Measurements from ENCODE around the gene TCF15.
A peak's percentile ranks its signal among the peaks of the same experiment; 100 is the strongest.

Gene TCF15, protein sequence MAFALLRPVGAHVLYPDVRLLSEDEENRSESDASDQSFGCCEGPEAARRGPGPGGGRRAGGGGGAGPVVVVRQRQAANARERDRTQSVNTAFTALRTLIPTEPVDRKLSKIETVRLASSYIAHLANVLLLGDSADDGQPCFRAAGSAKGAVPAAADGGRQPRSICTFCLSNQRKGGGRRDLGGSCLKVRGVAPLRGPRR

DNA sequence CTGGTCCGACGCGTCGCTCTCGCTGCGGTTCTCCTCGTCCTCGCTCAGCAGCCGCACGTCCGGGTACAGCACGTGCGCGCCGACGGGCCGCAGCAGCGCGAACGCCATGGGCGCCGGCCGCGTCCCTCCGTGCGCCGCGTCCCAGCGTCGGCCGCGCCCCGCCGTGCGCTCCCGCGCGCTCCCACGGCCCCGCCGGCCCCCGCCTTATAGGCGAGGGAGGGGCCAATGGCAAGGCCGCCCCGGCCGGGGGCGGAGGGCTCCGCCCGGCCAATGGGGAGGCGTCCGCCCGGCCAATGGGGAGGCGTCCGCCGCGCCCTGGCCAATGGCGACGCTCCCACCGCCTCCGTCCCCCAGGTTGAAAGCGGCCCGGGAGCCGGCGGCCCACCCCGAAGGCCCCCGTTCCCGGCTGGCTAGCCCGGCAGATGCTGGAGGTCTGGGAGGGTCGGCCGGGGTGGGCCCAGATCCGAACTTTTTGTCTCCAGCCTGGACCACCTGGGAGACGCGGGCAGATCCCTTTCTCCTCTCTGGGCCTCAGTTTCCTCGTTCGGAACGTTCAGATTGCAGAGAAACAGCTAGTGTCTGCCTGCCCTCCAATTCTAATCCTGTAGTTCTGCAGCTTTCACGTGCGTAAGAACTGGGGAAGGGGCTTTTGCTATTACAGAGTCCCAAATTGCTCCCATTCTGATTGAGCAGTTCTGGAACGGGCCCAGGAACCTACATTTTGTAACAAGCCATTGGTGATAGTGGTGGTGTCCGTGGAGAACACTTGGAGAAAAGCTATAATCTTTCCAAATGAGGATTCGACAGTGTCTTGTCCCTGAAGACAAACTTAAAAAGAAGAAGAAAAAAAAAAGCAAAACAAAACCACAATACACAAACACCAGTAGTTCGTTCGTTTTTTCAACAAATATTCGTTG lies at the start of gene TCF15:
Gene TCF15 (minus strand): TSS at position 180 of the 917 bp plus-strand sequence. CDS start 72 bp downstream, at position 108.
- peak; percentile 80 for DNase-seq (ENCODE audit: low spot score)

DNA sequence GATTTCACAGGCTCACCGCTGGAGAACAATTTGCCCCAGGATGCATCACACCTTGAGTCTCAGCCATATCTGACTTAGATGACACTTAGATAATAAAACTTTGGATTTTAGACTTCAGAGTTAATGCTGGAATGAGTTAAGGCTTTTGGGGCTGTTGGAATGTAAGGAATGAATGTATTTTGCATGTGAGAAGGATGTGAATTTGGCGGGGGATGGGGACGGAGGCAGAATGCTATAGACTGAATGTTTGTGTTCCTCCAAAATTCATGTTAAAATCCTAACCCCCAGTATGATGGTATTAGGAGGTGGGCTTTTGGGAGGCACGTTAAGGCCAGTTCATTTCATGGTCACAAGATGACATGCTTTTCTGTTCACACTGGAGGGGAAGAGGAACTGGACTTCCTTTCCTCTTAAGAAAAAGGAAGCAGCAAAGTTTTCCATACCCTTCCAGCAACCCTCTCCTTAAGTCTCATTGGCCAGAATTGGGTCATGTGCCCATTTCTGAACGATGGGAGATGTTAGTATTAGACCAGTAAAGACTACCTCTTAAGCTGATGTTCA lies 48.7 kb upstream of the TCF15 start:
- DNase-seq (ENCODE audit: low spot score) = no peak

DNA sequence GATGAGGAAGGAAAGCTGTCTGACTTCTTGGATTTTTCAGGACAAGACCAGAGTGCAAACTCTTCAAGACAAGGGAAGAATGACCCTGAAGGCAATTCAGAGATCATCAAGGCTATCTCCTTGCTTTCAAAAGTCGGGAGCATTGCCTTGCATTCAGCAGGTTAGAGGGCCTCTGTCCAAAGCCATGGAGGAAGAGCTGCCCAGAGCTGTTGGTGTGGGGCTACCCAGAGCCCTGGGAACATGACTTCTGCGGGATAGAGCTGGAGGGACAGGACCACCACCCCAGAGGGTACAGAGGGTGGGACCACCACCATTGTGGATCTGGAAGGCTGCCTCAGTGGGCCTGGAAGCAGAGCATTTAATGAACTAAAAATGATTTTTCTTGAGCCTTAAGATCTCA lies 48.1 kb upstream of the TCF15 start:
- DNase-seq (ENCODE audit: low spot score) = no peak

- no peak for DNase-seq (ENCODE audit: low spot score)
Measured at GRCh38 chr20:655726-656624, 45.9 kb upstream of the TCF15 start.

GRCh38 chr20:654417-654750 lies 44.3 kb upstream of the TCF15 start:
- DNase-seq (ENCODE audit: low spot score) = no peak

DNA sequence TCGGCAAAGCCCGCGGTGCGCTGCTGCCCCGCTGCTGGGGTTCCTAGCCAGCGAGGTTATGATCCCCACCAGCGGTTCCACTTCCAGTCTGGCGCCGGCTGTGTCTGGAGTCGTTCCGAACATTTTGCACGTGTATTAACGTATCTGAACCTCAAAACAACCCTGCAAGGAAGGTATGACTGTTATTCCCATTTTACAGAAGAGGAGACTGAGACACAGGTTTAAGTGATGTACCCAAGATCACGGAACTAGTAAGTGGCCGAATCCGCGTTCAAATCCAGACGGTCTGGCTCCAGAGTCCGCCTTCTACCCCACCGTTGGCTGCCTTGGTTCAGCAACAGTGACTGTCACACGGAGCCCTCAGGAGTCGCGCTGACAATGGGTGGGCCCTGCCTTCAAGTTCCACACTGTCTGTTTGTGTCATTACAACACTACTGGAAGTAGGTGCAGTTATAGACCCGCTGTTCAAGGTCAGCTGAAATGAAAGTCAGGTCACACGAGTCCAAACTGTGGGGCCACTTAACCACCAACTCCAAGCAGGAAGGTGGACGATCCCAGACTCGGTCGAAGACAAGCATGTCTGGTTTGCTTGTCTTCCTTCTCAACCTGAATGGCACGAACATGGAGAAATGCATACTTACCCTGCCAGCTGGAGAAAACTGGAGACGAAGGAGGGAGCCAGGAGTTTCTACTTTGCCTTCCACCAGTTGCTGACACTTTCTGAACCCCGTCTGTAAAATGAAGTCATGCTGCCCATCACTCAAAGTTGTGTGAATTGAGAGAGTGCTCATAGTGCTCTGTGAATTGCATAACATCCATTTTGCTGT lies 43.7 kb upstream of the TCF15 start:
- DNase-seq (ENCODE audit: low spot score) = no peak

DNA sequence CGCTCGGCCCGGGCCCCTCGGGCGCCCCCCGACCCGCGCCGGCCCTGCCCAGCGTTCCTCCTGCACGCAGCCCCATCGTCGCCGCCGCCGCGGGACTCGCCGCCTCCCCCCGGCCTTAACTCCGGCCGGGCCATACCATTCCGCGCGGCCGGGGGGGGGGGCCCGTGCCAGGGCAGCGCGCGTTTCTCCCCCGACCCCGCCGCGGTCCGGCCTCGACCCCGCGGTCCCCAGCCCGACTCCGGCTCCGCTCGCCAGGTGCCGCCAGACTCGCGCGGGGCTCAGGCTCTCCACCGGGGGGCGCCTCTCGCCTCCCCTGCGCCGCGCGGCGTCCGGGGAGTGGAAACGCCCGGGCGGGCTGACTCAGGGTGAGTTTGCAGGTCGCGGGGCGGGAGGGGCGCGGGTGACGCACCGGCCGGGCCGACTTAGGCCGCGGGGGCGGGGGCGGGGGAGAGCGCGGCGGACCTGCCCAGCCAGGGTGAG lies 43.0 kb upstream of the TCF15 start, which contains the start of gene SRXN1:
Gene SRXN1 (minus strand): TSS at position 91 of the 480 bp plus-strand sequence. CDS start 15 bp downstream, at position 76.
- DNase-seq (ENCODE audit: low spot score) = peak; percentile 94

DNA sequence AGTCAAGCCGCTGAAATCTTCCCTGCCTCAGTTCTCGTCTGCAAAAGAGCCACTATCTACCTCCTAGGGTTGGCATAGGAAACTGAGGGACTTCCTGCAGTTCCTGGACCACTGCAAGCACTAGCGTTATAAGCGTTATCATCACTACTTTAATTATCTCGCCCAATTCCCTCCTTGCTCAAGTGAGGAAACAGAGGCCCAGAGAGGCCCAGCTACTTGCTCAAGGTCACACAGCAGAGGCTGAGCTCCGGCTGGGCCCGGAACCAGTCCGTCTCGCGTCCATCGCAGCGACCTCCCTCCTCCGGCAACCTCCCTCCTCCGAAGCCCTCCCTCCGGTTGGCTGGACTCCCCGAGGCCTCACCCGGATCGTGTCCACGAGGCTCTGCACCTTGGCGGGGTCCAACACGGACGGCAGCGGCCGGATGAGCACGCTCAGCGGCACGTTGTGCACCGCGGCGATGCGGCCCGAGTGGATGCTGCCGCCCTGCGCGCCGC lies 42.6 kb upstream of the TCF15 start:
- no peak for DNase-seq (ENCODE audit: low spot score)

DNA sequence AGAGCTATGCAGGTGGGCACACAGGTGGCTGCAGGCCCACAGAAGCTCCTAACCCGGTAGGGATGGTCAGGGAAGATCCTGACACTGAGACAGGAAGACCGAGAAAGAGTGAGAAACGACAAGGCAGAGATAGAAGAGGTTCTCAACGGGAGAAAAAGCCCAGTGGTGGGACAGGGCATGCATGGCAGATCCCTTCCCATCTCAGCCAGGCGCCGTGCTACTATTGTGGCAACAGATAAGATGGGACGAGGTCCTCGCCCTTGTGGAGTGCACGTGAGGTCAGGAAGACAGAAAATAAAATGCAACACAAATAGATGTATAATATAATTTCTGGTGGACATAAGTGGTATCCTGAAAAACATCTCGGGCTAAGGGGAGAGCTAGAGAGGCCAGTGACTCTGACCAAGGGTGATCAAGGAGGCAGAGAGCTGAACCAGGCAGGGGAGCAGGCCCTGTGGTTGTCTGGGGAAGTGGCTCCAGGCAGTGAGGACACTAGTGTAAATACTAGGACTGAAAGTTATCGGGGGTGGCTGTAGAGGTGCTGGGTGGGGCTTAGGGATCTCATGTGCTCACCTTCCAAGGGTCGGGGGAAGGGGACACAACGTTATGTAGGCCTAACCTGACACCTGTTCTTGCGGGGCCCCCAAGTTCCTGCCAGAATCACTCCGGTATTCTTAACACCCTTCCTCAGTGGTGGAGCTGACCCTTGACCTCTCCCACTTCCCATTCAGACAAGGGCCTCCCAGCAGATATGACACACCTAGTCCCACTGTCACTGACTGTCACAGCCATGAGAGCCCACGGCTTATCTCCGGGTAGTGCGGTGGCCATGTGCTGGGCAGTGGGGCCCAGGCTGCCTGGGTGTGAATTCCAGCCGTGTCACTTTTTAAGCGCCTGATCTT lies 41.9 kb upstream of the TCF15 start:
- DNase-seq (ENCODE audit: low spot score) = no peak

- no peak for DNase-seq (ENCODE audit: low spot score)
Measured at GRCh38 chr20:650954-651353, 40.8 kb upstream of the TCF15 start.

GRCh38 chr20:650281-650680 lies 40.2 kb upstream of the TCF15 start:
- no peak for DNase-seq (ENCODE audit: low spot score)

DNA sequence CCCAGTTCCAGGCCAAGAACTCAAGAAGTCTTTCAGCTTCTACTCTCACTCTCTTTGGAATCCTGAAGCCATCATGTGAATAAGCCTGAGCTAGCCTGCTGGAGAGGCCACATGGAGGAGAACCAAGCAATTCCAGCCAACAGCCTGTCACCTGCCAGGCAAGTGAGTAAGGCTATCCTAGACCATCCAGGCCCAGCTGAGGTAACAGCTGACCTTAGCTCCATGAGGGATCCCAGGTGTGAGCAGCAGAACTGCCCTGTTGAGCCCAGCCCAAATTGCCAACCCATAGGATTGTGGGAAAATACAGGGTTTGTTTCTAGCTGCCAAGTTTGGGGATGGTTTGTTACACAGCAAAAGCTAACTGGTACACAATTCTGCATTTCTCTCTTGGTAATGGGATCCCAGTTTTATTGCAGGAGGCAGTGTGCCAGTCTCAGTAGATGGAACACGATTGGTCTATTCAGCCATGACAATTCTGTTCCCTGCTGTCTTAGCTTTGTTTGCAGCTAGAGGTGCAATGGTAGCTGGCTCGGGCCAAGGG lies 37.4 kb upstream of the TCF15 start:
- no peak for DNase-seq (ENCODE audit: low spot score)

DNA sequence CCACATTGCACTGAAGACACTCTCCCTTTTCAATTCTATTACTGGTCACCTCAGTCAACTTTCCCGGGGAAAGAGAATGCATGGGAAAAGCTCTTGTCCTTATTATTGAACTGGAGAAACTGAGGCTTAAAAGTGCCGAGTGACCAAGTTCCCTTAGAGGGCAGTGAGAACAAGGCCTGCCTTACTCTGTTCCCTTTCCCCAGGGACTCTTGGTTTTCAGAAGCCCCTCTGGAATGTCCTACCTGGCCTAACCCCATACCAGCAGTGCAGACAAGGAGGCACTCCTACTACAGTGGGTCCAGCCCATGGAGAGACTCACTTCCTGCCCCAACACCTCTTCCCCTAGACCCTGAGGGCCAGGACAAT lies 36.7 kb upstream of the TCF15 start:
- no peak for DNase-seq (ENCODE audit: low spot score)

GRCh38 chr20:646107-646867 lies 36.2 kb upstream of the TCF15 start:
- no peak for DNase-seq (ENCODE audit: low spot score)

DNA sequence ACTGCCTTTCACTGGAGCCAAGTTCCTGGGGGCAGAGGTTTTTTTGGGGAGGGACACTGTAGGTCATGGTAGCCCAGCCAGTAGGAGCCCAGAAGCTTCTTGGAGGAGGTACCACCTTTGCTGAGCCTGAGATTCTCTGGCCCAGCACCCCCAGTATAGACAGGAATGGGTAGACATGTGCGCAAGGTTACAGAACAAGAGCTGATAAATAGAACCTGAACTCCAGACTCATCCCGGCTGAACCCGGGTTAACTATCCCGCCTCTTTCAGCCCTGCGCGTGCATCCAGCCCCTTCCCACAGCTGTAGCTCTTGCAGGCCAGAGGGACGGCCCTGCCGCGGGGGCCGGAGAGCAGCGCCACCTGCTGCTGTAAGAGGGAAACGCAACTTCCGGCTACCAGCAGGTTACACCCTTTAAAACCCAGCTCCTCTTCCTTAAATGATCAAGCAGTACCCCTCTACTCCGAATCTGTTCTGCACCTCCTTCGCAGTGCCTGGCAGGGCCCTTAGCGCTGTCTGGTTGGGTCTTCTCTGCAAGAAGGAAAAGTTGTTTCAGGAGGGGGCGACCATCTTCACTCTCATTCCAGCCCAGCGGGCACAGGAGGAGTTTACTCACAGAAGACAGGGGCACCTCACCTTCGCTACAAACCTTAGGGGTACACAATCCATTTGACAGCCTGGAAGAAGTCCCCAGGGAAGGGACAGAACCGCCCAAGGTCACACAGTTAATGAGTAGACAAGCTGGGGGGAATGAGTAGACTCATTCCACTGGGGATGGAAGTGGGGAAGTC lies 35.4 kb upstream of the TCF15 start:
- DNase-seq (ENCODE audit: low spot score) = peak; percentile 89

DNA sequence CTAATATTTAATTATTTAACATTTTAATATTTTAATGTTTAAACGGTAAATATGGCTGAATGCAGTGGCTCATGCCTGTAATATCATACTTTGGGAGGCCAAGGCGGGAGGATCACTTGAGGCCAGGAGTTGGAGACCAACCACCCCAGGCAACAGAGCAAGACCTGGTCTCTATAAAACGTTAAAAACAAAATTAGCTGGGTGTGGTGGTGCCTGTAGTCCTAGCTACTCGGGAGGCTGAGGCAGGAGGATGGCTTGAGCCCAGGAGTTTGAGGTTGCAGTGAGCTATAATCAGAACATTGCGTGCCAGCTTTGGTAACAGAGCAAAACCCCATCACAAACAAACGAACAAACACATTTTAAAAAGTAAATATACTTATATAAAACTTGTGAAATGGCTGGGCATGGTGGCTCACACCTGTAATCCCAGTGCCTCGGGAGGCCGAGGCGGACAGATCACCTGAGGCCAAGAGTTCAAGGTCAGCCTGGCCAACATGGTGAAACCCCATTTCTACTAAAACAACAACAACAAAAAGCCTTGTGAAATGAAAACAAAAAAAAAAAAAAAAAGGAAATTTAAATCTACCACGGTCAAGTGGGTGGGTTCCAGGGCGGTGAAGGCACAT lies 34.7 kb upstream of the TCF15 start:
- no peak for DNase-seq (ENCODE audit: low spot score)

GRCh38 chr20:642398-643174 lies 32.5 kb upstream of the TCF15 start:
- DNase-seq (ENCODE audit: low spot score) = peak; percentile 82

Data from ecto neural progenitor cell (in vitro differentiated cells).